SK-N-SH (cell line): ENCODE data around the gene SYT14. TPM values are rescaled to one million over a fixed set of nuclear protein-coding genes. Genes with fewer than 3 reads are reported as not detected.

Source experiments
- CTCF ChIA-PET: fragments of 300-600, 350-600 bp; formaldehyde crosslinking; extraction: SDS; loops from one replicate; lab custom pipeline; 2021; lab: Yijun Ruan, JAX
- POLR2A ChIA-PET: fragments of 350-600 bp; sonication (Branson Sonifier 250); formaldehyde crosslinking; extraction: SDS; loops from one replicate; lab custom pipeline; 2020; ENCODE audit warnings: antibody characterized with exemption, inconsistent platforms; lab: Yijun Ruan, JAX
- DNase-seq: peaks from one replicate; pipeline ENCODE4 v3.0.0; 2012
- H2AFZ ChIP-seq: fragments of 200-600 bp; sonication (generic); 2 replicates; pipeline ENCODE4 v1.8.1; 2016; ENCODE audit warnings: antibody characterized with exemption, mild to moderate bottlenecking, low read depth
- H3F3A ChIP-seq: fragments of 200-600 bp; sonication (generic); replicated peaks from 2 replicates; pipeline ENCODE3; 2016; ENCODE audit warnings: antibody characterized with exemption, mild to moderate bottlenecking; ENCODE audit not compliant: insufficient read depth
- H3K27ac ChIP-seq, 2 experiments: fragments of 200-500 bp in 1 of 2; fragments of 200-600 bp in 1 of 2; sonication (Bioruptor generic) in 1 of 2; sonication (generic), shearing (Covaris generic) in 1 of 2; 2 replicates each; pipeline versions ENCODE4 v1.5.1 to v1.6.1; 2014 to 2016; ENCODE audit warnings: low read depth in 2 of 2, inconsistent platforms in 1 of 2, low read length in 1 of 2, mild to moderate bottlenecking in 1 of 2, mixed read lengths in 1 of 2
- H3K27me3 ChIP-seq: fragments of 200-600 bp; sonication (generic), shearing (Covaris generic); 2 replicates; pipeline ENCODE4 v1.6.1; 2016; ENCODE audit warnings: mixed run types; ENCODE audit not compliant: insufficient read depth
- H3K36me3 ChIP-seq, 2 experiments: fragments of 200-500 bp in 1 of 2; fragments of 200-600 bp in 1 of 2; sonication (Bioruptor generic) in 1 of 2; sonication (generic) in 1 of 2; replicated peaks in 1 of 2; 2 replicates each; pipeline versions ENCODE3 to v1.5.1; 2014 to 2016; ENCODE audit warnings: low read length in 1 of 2, mild to moderate bottlenecking in 1 of 2; ENCODE audit not compliant: insufficient read depth in 2 of 2, control insufficient read depth in 1 of 2
- H3K4me1 ChIP-seq, 2 experiments: fragments of 200-500 bp in 1 of 2; fragments of 200-600 bp in 1 of 2; sonication (Bioruptor generic) in 1 of 2; sonication (generic), shearing (Covaris generic) in 1 of 2; 2 replicates each; pipeline versions ENCODE4 v1.5.1 to v1.6.1; 2014 to 2016; ENCODE audit warnings: low read depth in 1 of 2, low read length in 1 of 2, mixed run types in 1 of 2; ENCODE audit not compliant: insufficient read depth in 2 of 2, control insufficient read depth in 1 of 2
- H3K4me2 ChIP-seq: fragments of 200-600 bp; sonication (generic), shearing (Covaris generic); 2 replicates; pipeline ENCODE4 v1.6.1; 2017; ENCODE audit warnings: mixed run types
- H3K4me3 ChIP-seq, 2 experiments: fragments of 200-500 bp in 1 of 2; fragments of 200-600 bp in 1 of 2; sonication (Bioruptor generic) in 1 of 2; sonication (generic), shearing (Covaris generic) in 1 of 2; 2 replicates each; pipeline versions ENCODE4 v1.5.1 to v1.8.1; 2014 to 2016; ENCODE audit warnings: low read depth in 2 of 2, inconsistent platforms in 1 of 2, low read length in 1 of 2, mild to moderate bottlenecking in 1 of 2, mixed read lengths in 1 of 2, moderate library complexity in 1 of 2
- H3K79me2 ChIP-seq: fragments of 200-600 bp; sonication (generic); 2 replicates; pipeline ENCODE4 v1.8.1; 2017; ENCODE audit warnings: mild to moderate bottlenecking; ENCODE audit not compliant: insufficient read depth
- H3K9ac ChIP-seq: fragments of 200-600 bp; sonication (generic); 2 replicates; pipeline ENCODE4 v1.6.1; 2017; ENCODE audit warnings: mixed run types
- H3K9me2 ChIP-seq: fragments of 200-600 bp; sonication (generic); 2 replicates; pipeline ENCODE4 v1.6.1; 2017; ENCODE audit warnings: mixed run types
- H3K9me3 ChIP-seq: fragments of 200-600 bp; sonication (generic); 2 replicates; pipeline ENCODE4 v1.6.1; 2017; ENCODE audit warnings: mixed run types, mild to moderate bottlenecking, moderate library complexity
- H4K20me1 ChIP-seq: fragments of 200-600 bp; sonication (generic); 2 replicates; pipeline ENCODE4 v1.6.1; 2017; ENCODE audit warnings: mild to moderate bottlenecking, mixed run types; ENCODE audit not compliant: insufficient read depth
- CHD2 ChIP-seq: fragments of 150-350 bp; IDR thresholded peaks from 2 replicates; pipeline ENCODE4 v1.6.1; 2018; ENCODE audit warnings: low read length; ENCODE audit not compliant: partially characterized antibody
- ELF1 ChIP-seq: IDR thresholded peaks from 2 replicates; pipeline ENCODE4 v1.4.0; 2012
- EZH2phosphoT487 ChIP-seq: fragments of 200-600 bp; sonication (generic); IDR thresholded peaks from 2 replicates; pipeline ENCODE4 v1.6.1; 2017; ENCODE audit warnings: low read depth, mixed run types, mild to moderate bottlenecking, antibody characterized with exemption, moderate library complexity, borderline replicate concordance
- FOXJ3 ChIP-seq: sonication (generic); formaldehyde crosslinking; IDR thresholded peaks from 2 replicates; pipeline ENCODE4 v1.5.1; 2020; ENCODE audit warnings: mild to moderate bottlenecking, missing genetic modification reagents
- GABPA ChIP-seq: IDR thresholded peaks from 2 replicates; pipeline ENCODE4 v1.4.0; 2012; ENCODE audit warnings: low read depth, mild to moderate bottlenecking
- MEF2A ChIP-seq: IDR thresholded peaks from 2 replicates; pipeline ENCODE4 v1.4.0; 2012; ENCODE audit warnings: low read depth, borderline replicate concordance
- NFIC ChIP-seq: IDR thresholded peaks from 2 replicates; pipeline ENCODE4 v1.4.0; 2012; ENCODE audit warnings: borderline replicate concordance
- NRF1 ChIP-seq: IDR thresholded peaks from 2 replicates; pipeline ENCODE4 v1.6.1; 2012; ENCODE audit warnings: low read depth, mild to moderate bottlenecking, low read length
- POLR2AphosphoS5 ChIP-seq: IDR thresholded peaks from 2 replicates; pipeline ENCODE4 v1.6.1; 2012; ENCODE audit warnings: low read depth, low read length
- RAD21 ChIP-seq: IDR thresholded peaks from 2 replicates; pipeline ENCODE4 v1.6.1; 2012; ENCODE audit warnings: mild to moderate bottlenecking, low read length
- RFX5 ChIP-seq: IDR thresholded peaks from 2 replicates; pipeline ENCODE4 v1.6.1; 2012; ENCODE audit warnings: mild to moderate bottlenecking, improper control_type of control experiment, low read length
- RXRA ChIP-seq: IDR thresholded peaks from 2 replicates; pipeline ENCODE4 v1.4.0; 2012; ENCODE audit warnings: low read depth, mild to moderate bottlenecking, borderline replicate concordance
- SIN3A ChIP-seq: IDR thresholded peaks from 2 replicates; pipeline ENCODE4 v1.6.1; 2012; ENCODE audit warnings: low read depth, mild to moderate bottlenecking, low read length, moderate library complexity, borderline replicate concordance
- TAF1 ChIP-seq: IDR thresholded peaks from 2 replicates; pipeline ENCODE4 v1.6.1; 2012; ENCODE audit warnings: low read depth, mild to moderate bottlenecking, low read length, moderate library complexity, borderline replicate concordance
- TCF12 ChIP-seq: IDR thresholded peaks from 2 replicates; pipeline ENCODE4 v1.4.0; 2012
- WGBS: methylation state at CpG from one replicate; pipeline ENCODE4 v1.1.6; 2017; ENCODE audit warnings: low lambda C conversion rate; 5-methylcytosine and 5-hydroxymethylcytosine counted together
- polyA plus RNA-seq, 3 experiments: library from polyadenylated mRNA; depleted of rRNA; stranded (reverse); fragments of >200 nt; gene quantifications; 2 replicates each; pipeline ENCODE4 v1.2.3, GENCODE V29; 2012
- TF ChIP-seq, protein P1 (sequence below): fragments of 200-600 bp; sonication (generic); IDR thresholded peaks from 2 replicates; pipeline ENCODE4 v1.6.1; 2017; ENCODE audit warnings: antibody characterized with exemption, mild to moderate bottlenecking, moderate library complexity
- TF ChIP-seq, protein P2 (sequence below): fragments of 150-350 bp; IDR thresholded peaks from 2 replicates; pipeline ENCODE4 v1.6.1; 2016; ENCODE audit warnings: mild to moderate bottlenecking, low read depth, low read length
- TF ChIP-seq, protein P3 (sequence below): IDR thresholded peaks from 2 replicates; pipeline ENCODE4 v1.4.0; 2012; ENCODE audit warnings: low read depth

The SYT14 gene
- polyA plus RNA-seq, 1 of the 3 experiments (the other 2 are of a cell fraction) = 1.2 TPM

DNA sequence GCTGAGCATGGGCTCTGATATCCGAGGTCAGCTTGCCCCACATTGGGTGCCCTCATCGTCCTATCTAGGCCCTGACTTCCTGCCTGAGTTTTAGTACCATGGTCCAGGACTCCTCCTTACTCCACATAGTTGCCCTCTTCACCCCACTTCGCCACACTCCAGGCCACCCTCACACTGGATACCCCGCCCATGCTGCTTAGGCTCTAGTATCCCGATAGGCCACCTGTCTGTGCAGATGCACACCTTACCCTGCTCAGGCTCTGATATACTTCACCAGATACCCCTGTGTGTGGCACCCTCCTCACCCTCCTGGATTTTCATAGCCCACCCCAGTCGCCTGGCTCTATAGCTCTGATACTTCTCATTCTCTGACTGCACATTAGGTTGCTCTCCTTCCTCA is 149.0 kb downstream of the SYT14 start (continued):
- TF ChIP-seq, protein P1, sequence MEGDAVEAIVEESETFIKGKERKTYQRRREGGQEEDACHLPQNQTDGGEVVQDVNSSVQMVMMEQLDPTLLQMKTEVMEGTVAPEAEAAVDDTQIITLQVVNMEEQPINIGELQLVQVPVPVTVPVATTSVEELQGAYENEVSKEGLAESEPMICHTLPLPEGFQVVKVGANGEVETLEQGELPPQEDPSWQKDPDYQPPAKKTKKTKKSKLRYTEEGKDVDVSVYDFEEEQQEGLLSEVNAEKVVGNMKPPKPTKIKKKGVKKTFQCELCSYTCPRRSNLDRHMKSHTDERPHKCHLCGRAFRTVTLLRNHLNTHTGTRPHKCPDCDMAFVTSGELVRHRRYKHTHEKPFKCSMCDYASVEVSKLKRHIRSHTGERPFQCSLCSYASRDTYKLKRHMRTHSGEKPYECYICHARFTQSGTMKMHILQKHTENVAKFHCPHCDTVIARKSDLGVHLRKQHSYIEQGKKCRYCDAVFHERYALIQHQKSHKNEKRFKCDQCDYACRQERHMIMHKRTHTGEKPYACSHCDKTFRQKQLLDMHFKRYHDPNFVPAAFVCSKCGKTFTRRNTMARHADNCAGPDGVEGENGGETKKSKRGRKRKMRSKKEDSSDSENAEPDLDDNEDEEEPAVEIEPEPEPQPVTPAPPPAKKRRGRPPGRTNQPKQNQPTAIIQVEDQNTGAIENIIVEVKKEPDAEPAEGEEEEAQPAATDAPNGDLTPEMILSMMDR = no peak
- no peak for TF ChIP-seq POLR2AphosphoS5
- no peak for TF ChIP-seq CHD2
- TF ChIP-seq MEF2A = no peak
- TF ChIP-seq NRF1 = no peak
- TF ChIP-seq TCF12 = no peak

DNA sequence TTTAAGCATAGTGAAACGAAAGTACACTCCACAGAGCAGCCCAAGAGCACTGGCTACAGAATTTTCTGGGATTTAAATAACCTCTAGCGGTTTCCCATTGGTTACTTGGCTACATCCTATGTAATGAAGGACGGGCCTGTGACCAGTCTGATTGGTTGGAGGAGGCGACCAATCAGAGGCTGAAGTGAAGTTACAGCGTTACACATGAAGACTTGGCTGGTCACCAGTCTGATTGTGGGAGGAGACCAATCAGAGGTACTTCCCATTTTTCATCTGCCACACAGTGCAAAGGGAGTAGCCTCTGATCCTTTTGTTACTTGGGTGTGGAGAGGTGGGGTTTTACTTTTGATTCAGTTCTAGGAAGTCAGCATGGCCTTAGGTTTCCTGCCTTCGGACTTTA is 151.8 kb downstream of the SYT14 start:
- peaks cover 0 to 7% of the 10 kb centered on the region in 2 experiments for H3K36me3 ChIP-seq
- no peaks in the 10 kb centered on the region for H4K20me1 ChIP-seq
- no peak overlapping the region for H2AFZ ChIP-seq
- ChIA-PET POLR2A (no interaction called here), CTCF (interaction anchor here (0.7 kb wide), 1 partner anchor 1186 kb away, joined by 4 read pairs; no protein-coding TSS in a partner anchor)
- H3K9ac ChIP-seq = no peak overlapping the region
- H3K9me3 ChIP-seq = no peaks in the 10 kb centered on the region
- WGBS = 85% methylated on average over 6 of the region's 6 CpGs
- TF ChIP-seq EZH2phosphoT487 (no peak), TCF12 (no peak), GABPA (no peak), SIN3A (no peak), RAD21 (no peak), RXRA (no peak), POLR2AphosphoS5 (no peak), RFX5 (no peak), FOXJ3 (CRISPR knock-in tag) (no peak), NFIC (no peak), TAF1 (no peak), ELF1 (no peak)
- TF ChIP-seq, protein P2, sequence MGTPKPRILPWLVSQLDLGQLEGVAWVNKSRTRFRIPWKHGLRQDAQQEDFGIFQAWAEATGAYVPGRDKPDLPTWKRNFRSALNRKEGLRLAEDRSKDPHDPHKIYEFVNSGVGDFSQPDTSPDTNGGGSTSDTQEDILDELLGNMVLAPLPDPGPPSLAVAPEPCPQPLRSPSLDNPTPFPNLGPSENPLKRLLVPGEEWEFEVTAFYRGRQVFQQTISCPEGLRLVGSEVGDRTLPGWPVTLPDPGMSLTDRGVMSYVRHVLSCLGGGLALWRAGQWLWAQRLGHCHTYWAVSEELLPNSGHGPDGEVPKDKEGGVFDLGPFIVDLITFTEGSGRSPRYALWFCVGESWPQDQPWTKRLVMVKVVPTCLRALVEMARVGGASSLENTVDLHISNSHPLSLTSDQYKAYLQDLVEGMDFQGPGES = no peak
- TF ChIP-seq, protein P3, sequence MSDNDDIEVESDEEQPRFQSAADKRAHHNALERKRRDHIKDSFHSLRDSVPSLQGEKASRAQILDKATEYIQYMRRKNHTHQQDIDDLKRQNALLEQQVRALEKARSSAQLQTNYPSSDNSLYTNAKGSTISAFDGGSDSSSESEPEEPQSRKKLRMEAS = no peak
- TF ChIP-seq, protein P1 = no peak
- TF ChIP-seq, all 33 proteins: peak for 0
- Histone ChIP-seq H3K9me2 (no peaks in the 10 kb centered on the region), H3K27ac (no peak overlapping the region), H3K4me3 (no peak overlapping the region), H3F3A (no peaks in the 10 kb centered on the region), H3K4me1 (peaks cover 0 to 16% of the 10 kb centered on the region in 2 experiments; a peak in 2 of 4 replicates), H3K27me3 (no peaks in the 10 kb centered on the region), H3K4me2 (no peak overlapping the region), H3K79me2 (no peaks in the 10 kb centered on the region)
- no peak for DNase-seq
